Neuron (in vitro differentiated cells): ENCODE data around the gene AHSG.

ENCODE experiments used
- H2AFZ ChIP-seq: one replicate; pipeline ENCODE4 v1.6.1; 2013; ENCODE audit warnings: low read depth, mild to moderate bottlenecking, inconsistent platforms, low read length, moderate library complexity
- H3K27me3 ChIP-seq: one replicate; pipeline ENCODE4 v1.6.1; 2013; ENCODE audit warnings: low read length; ENCODE audit not compliant: insufficient read depth
- H3K36me3 ChIP-seq: one replicate; pipeline ENCODE4 v1.6.1; 2013; ENCODE audit warnings: low read length; ENCODE audit not compliant: insufficient read depth
- H3K4me1 ChIP-seq: one replicate; pipeline ENCODE4 v1.6.1; 2013; ENCODE audit warnings: low read length; ENCODE audit not compliant: insufficient read depth
- H3K4me3 ChIP-seq: 2 replicates; pipeline ENCODE4 v1.5.1; 2013; ENCODE audit warnings: mild to moderate bottlenecking, low read length, moderate library complexity
- H3K9me3 ChIP-seq: one replicate; pipeline ENCODE4 v1.6.1; 2013; ENCODE audit warnings: low read length

The AHSG gene

GRCh38 chr3:186670155-186670554 is 57.3 kb downstream of the AHSG start:
- no peak overlapping the region for H2AFZ ChIP-seq
- H3K4me3 ChIP-seq: no peak overlapping the region
- no peaks in the 10 kb centered on the region for H3K36me3 ChIP-seq
- H3K27me3 ChIP-seq: peaks cover 4% of the 10 kb centered on the region
- no peaks in the 10 kb centered on the region for H3K4me1 ChIP-seq
- no peaks in the 10 kb centered on the region for H3K9me3 ChIP-seq
